ENCODE results near the gene PGM1.

PGM1 gene

GRCh38 chr1:63674238-63674864 is 81.1 kb downstream of the PGM1 start:
- H3K4me1 Mint-ChIP-seq (ENCODE audit: low read depth), result peaks cover 2% of the 10 kb centered on the region
- no peak overlapping the region for H3K27ac Mint-ChIP-seq
- H3K9me3 Mint-ChIP-seq, result no peaks in the 10 kb centered on the region
- H3K4me3 Mint-ChIP-seq, result no peak overlapping the region
- no peaks in the 10 kb centered on the region for H3K36me3 Mint-ChIP-seq (ENCODE audit: low read depth)
- H3K27me3 Mint-ChIP-seq (ENCODE audit: low read depth), result no peaks in the 10 kb centered on the region

GRCh38 chr1:63674865-63675419 is 81.7 kb downstream of the PGM1 start:
- H3K9me3 Mint-ChIP-seq, result no peaks in the 10 kb centered on the region
- H3K27me3 Mint-ChIP-seq (ENCODE audit: low read depth), result no peaks in the 10 kb centered on the region
- H3K4me1 Mint-ChIP-seq (ENCODE audit: low read depth), result peaks cover 2% of the 10 kb centered on the region
- H3K27ac Mint-ChIP-seq, result no peak overlapping the region
- no peaks in the 10 kb centered on the region for H3K36me3 Mint-ChIP-seq (ENCODE audit: low read depth)
- no peak overlapping the region for H3K4me3 Mint-ChIP-seq

GRCh38 chr1:63675420-63675931 is 82.3 kb downstream of the PGM1 start:
- Mint-ChIP-seq H3K36me3 (ENCODE audit: low read depth) (no peaks in the 10 kb centered on the region), H3K27ac (no peak overlapping the region), H3K27me3 (ENCODE audit: low read depth) (no peaks in the 10 kb centered on the region), H3K4me3 (no peak overlapping the region), H3K4me1 (ENCODE audit: low read depth) (peaks cover 2% of the 10 kb centered on the region), H3K9me3 (no peaks in the 10 kb centered on the region)

DNA sequence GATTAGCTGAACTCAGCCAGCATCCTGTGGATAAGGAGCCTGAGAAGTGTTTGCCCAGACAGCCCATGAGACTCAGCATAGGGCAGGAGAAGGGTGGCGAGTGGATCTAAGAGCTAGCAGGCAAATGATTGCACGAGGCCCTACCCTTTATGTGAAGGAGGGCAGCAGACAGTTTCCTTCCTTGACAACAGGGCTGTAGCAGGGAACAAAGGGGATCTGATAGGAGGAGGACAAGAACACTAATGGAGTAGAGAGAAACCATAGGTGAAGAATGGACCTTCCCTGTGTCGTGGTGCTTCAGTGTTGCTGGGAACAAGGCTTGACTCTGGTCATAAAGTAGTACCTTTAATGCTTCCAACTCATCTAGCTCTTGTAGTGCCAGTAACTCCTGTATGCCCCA is 84.3 kb downstream of the PGM1 start:
- H3K27ac Mint-ChIP-seq, result no peak overlapping the region
- H3K4me1 Mint-ChIP-seq (ENCODE audit: low read depth), result peaks cover 2% of the 10 kb centered on the region
- no peak overlapping the region for H3K4me3 Mint-ChIP-seq
- H3K27me3 Mint-ChIP-seq (ENCODE audit: low read depth), result no peaks in the 10 kb centered on the region
- no peaks in the 10 kb centered on the region for H3K9me3 Mint-ChIP-seq
- no peaks in the 10 kb centered on the region for H3K36me3 Mint-ChIP-seq (ENCODE audit: low read depth)

- Mint-ChIP-seq H3K9me3 (no peaks in the 10 kb centered on the region), H3K27me3 (ENCODE audit: low read depth) (no peaks in the 10 kb centered on the region), H3K4me3 (no peak overlapping the region), H3K36me3 (ENCODE audit: low read depth) (no peaks in the 10 kb centered on the region), H3K4me1 (ENCODE audit: low read depth) (peaks cover 2% of the 10 kb centered on the region), H3K27ac (no peak overlapping the region)
Measured at GRCh38 chr1:63678200-63678599, 85.0 kb downstream of the PGM1 start.

DNA sequence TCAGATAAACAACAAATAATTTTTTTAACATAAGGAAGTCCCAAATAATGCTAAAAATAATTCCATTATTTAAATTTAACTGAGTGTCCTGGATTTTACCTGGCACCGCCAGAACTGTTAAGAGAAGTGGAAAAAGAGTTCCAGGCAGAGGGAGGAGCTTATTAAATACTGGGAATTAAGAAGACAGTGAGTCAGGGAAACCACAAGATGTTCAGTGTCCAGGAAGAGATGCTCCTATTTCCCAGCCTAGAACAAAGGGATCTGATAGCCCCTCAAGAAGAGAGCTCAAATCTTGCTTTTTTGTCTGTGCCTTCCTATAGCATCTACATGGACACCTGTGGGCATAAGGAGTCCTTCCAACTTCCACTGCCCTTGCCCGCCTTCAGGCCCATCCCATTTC is 85.9 kb downstream of the PGM1 start:
- Mint-ChIP-seq H3K4me1 (ENCODE audit: low read depth) (peaks cover 2% of the 10 kb centered on the region), H3K27ac (no peak overlapping the region), H3K4me3 (no peak overlapping the region), H3K36me3 (ENCODE audit: low read depth) (no peaks in the 10 kb centered on the region), H3K9me3 (no peaks in the 10 kb centered on the region), H3K27me3 (ENCODE audit: low read depth) (no peaks in the 10 kb centered on the region)

GRCh38 chr1:63679589-63679988 is 86.4 kb downstream of the PGM1 start:
- Mint-ChIP-seq H3K27me3 (ENCODE audit: low read depth) (no peaks in the 10 kb centered on the region), H3K36me3 (ENCODE audit: low read depth) (no peaks in the 10 kb centered on the region), H3K4me1 (ENCODE audit: low read depth) (no peaks in the 10 kb centered on the region), H3K4me3 (no peak overlapping the region), H3K27ac (no peak overlapping the region), H3K9me3 (no peaks in the 10 kb centered on the region)

DNA sequence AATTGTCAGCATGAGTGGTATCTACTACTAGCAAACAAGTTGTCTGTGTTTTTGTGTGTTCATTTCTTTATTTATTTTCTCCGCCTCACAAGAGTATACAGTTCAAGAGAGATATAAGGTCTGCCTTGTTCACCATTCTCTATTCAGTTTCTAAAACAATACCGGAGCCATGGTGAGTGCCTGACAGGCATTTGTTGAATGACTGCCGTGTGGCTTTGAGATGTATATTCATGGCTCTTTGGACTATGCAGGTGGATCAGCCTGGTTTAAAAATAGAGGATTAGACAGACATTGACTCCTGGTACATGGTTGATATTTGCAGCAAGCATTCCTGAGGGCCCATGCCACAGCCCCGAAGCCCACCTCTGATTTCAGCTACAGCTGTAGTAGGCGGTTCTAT is 89.7 kb downstream of the PGM1 start:
- no peak overlapping the region for H3K27ac Mint-ChIP-seq
- no peaks in the 10 kb centered on the region for H3K4me1 Mint-ChIP-seq (ENCODE audit: low read depth)
- no peaks in the 10 kb centered on the region for H3K36me3 Mint-ChIP-seq (ENCODE audit: low read depth)
- no peak overlapping the region for H3K4me3 Mint-ChIP-seq
- no peaks in the 10 kb centered on the region for H3K9me3 Mint-ChIP-seq
- no peaks in the 10 kb centered on the region for H3K27me3 Mint-ChIP-seq (ENCODE audit: low read depth)

DNA sequence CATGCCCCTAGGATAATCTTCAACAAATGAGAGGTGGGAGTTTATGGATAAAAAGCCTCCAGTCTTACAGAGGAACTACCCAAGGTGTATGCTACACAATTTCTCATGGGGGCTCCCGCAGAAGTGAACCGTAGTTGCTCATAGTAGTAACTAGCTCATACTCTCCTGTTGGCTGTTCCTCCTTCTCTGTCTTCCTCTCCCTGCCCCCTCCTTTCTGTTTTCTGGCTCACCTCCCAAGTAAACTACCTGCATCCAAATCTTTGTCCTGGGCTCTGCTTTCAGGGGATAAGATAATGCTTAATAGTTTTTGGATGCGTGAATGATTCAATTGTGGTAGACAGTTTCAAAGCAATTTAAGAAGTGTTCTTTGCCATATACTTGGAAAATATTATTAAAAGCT is 90.5 kb downstream of the PGM1 start:
- Mint-ChIP-seq H3K36me3 (ENCODE audit: low read depth) (no peaks in the 10 kb centered on the region), H3K27me3 (ENCODE audit: low read depth) (no peaks in the 10 kb centered on the region), H3K4me1 (ENCODE audit: low read depth) (no peaks in the 10 kb centered on the region), H3K9me3 (no peaks in the 10 kb centered on the region), H3K4me3 (no peak overlapping the region), H3K27ac (no peak overlapping the region)

GRCh38 chr1:63686696-63687095 is 93.5 kb downstream of the PGM1 start:
- Mint-ChIP-seq H3K27ac (no peak overlapping the region), H3K36me3 (ENCODE audit: low read depth) (no peaks in the 10 kb centered on the region), H3K9me3 (no peaks in the 10 kb centered on the region), H3K27me3 (ENCODE audit: low read depth) (no peaks in the 10 kb centered on the region), H3K4me1 (ENCODE audit: low read depth) (no peaks in the 10 kb centered on the region), H3K4me3 (no peak overlapping the region)

- no peaks in the 10 kb centered on the region for H3K27me3 Mint-ChIP-seq (ENCODE audit: low read depth)
Measured at GRCh38 chr1:63688302-63688890, 95.2 kb downstream of the PGM1 start.

GRCh38 chr1:63690966-63691700 is 97.9 kb downstream of the PGM1 start:
- H3K4me1 Mint-ChIP-seq (ENCODE audit: low read depth), result no peaks in the 10 kb centered on the region
- H3K36me3 Mint-ChIP-seq (ENCODE audit: low read depth), result no peaks in the 10 kb centered on the region
- no peaks in the 10 kb centered on the region for H3K27me3 Mint-ChIP-seq (ENCODE audit: low read depth)
- no peak overlapping the region for H3K27ac Mint-ChIP-seq
- no peaks in the 10 kb centered on the region for H3K9me3 Mint-ChIP-seq
- H3K4me3 Mint-ChIP-seq, result no peak overlapping the region

More at GRCh38 chr1:63688302-63688890, 95.2 kb downstream of the PGM1 start:
- Mint-ChIP-seq H3K9me3 (no peaks in the 10 kb centered on the region), H3K4me1 (ENCODE audit: low read depth) (no peaks in the 10 kb centered on the region), H3K36me3 (ENCODE audit: low read depth) (no peaks in the 10 kb centered on the region), H3K27ac (no peak overlapping the region), H3K4me3 (no peak overlapping the region)

GRCh38 chr1:63691701-63692425 is 98.7 kb downstream of the PGM1 start:
- Mint-ChIP-seq H3K9me3 (no peaks in the 10 kb centered on the region), H3K27ac (no peak overlapping the region), H3K27me3 (ENCODE audit: low read depth) (no peaks in the 10 kb centered on the region), H3K4me1 (ENCODE audit: low read depth) (no peaks in the 10 kb centered on the region), H3K4me3 (no peak overlapping the region), H3K36me3 (ENCODE audit: low read depth) (no peaks in the 10 kb centered on the region)

DNA sequence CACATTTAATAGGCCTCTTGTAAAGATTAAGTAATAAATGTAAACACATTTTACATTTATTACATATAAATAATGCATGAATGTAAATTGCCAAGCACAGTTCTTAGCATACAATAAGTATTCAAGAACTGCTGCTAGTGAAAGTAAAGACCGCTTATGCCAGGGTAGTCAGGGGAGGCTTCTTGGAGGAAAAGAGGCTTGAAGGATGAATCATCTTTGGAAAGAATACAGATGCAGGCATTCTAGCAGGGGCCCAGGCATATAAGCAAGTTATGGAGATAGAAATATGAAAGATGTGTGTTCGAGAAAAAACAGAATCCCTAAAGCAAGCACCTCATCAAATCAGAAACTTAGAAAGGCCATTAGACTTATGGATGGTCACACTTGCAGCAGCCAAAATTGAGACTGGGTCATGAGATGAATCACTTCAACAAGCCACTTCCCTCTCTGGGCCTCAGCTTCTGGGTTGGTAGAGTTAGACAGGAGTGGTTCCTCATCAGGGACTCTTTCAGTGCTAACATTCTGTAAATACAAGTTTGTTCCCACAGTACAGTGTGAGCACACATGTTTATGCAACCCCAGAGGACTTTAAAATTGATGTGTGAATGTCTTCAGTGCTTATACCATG is 100.8 kb downstream of the PGM1 start:
- H3K4me1 Mint-ChIP-seq (ENCODE audit: low read depth), result no peaks in the 10 kb centered on the region
- no peaks in the 10 kb centered on the region for H3K36me3 Mint-ChIP-seq (ENCODE audit: low read depth)
- H3K27me3 Mint-ChIP-seq (ENCODE audit: low read depth), result no peaks in the 10 kb centered on the region
- H3K9me3 Mint-ChIP-seq, result no peaks in the 10 kb centered on the region
- H3K27ac Mint-ChIP-seq, result no peak overlapping the region
- H3K4me3 Mint-ChIP-seq, result no peak overlapping the region

Measured in T-helper 1 cell treated with Interleukin-12 subunit alpha and Interleukin-12 subunit beta and Interleukin-4 antibody, amounts not matched to agents 30 μg/mL and 1 μg/mL, for 36 hours (primary cell).